Measurements from ENCODE around the gene PTPRD. TPM values are rescaled to one million over a fixed set of nuclear protein-coding genes. Genes with fewer than 3 reads are reported as not detected.

The PTPRD gene
- total RNA-seq, 1 donor from 2014 or later = 136 TPM

DNA sequence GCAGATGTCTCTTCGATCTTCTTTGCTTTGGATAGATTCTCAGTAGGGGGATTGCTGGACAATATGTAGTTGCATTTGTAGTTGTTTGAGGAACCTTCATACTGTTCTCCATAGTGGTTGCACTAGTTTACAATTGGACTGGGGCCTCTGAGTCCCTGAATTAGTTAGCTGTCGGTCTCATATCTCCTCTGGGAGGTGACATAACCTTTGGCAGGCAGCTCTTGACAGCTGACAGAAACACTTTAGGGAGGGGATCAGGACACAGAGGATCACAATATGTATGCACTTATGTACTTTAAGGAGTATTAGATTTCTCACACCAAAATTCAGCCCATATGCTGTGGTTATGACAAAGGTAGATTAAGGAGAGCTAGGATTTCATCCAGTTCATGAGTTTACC is 1533.3 kb downstream of the PTPRD start:
- Histone ChIP-seq H3K27ac (no peak overlapping the region), H3K27me3 (no peaks in the 10 kb centered on the region), H3K4me3 (no peak overlapping the region), H3K4me1 (no peaks in the 10 kb centered on the region), H3K4me2 (no peak overlapping the region), H3K9ac (no peak overlapping the region), H3K9me3 (ENCODE audit: low read depth) (no peaks in the 10 kb centered on the region), H2AFZ (replicated peaks) (no peak overlapping the region), H3F3A (ENCODE audit: low read depth) (no peaks in the 10 kb centered on the region), H3K36me3 (no peaks in the 10 kb centered on the region), H3K79me2 (ENCODE audit: low read depth) (no peaks in the 10 kb centered on the region), H4K20me1 (ENCODE audit: low read depth) (no peaks in the 10 kb centered on the region)
- Mint-ChIP-seq H3K36me3 (no peaks in the 10 kb centered on the region), H3K4me1 (no peaks in the 10 kb centered on the region), H3K27ac (no peak overlapping the region), H3K9me3 (peaks cover 13% of the 10 kb centered on the region), H3K27me3 (ENCODE audit: insufficient read depth, low read depth) (peaks cover 3% of the 10 kb centered on the region), H3K4me3 (no peak overlapping the region)
- DNase-seq (ENCODE audit: low spot score) = no peak
- TF ChIP-seq EZH2phosphoT487 (IDR thresholded peaks at IDR 0.05) (no peak), CTCF (IDR thresholded peaks at IDR 0.05) (no peak), EZH2 (IDR thresholded peaks at IDR 0.05) (no peak)

- DNase-seq (ENCODE audit: low spot score) = no peak
- Histone ChIP-seq H3K4me3 (no peak overlapping the region), H3K36me3 (no peaks in the 10 kb centered on the region), H3K27me3 (no peaks in the 10 kb centered on the region), H3F3A (ENCODE audit: low read depth) (no peaks in the 10 kb centered on the region), H3K79me2 (ENCODE audit: low read depth) (no peaks in the 10 kb centered on the region), H3K4me1 (no peaks in the 10 kb centered on the region), H3K4me2 (no peak overlapping the region), H3K9ac (no peak overlapping the region), H3K9me3 (ENCODE audit: low read depth) (no peaks in the 10 kb centered on the region), H4K20me1 (ENCODE audit: low read depth) (no peaks in the 10 kb centered on the region), H2AFZ (replicated peaks) (no peak overlapping the region), H3K27ac (no peak overlapping the region)
- Mint-ChIP-seq H3K36me3 (no peaks in the 10 kb centered on the region), H3K27ac (no peak overlapping the region), H3K4me3 (no peak overlapping the region), H3K9me3 (peaks cover 12% of the 10 kb centered on the region), H3K27me3 (ENCODE audit: insufficient read depth, low read depth) (peaks cover 3% of the 10 kb centered on the region), H3K4me1 (no peaks in the 10 kb centered on the region)
- TF ChIP-seq EZH2 (IDR thresholded peaks at IDR 0.05) (no peak), CTCF (IDR thresholded peaks at IDR 0.05) (no peak), EZH2phosphoT487 (IDR thresholded peaks at IDR 0.05) (no peak)
These were observed 1534.5 kb downstream of the PTPRD start for GRCh38 chr9:9078301-9078700.

- no peak for TF ChIP-seq CTCF (IDR thresholded peaks at IDR 0.05)
- TF ChIP-seq EZH2 (IDR thresholded peaks at IDR 0.05) = no peak
- no peak for TF ChIP-seq EZH2phosphoT487 (IDR thresholded peaks at IDR 0.05)
- H3K27me3 Mint-ChIP-seq (ENCODE audit: insufficient read depth, low read depth) = peaks cover 4% of the 10 kb centered on the region
- no peak overlapping the region for H3K27ac Mint-ChIP-seq
- H3K36me3 Mint-ChIP-seq = no peaks in the 10 kb centered on the region
- Histone ChIP-seq H3K36me3 (no peaks in the 10 kb centered on the region), H3K9me3 (ENCODE audit: low read depth) (no peaks in the 10 kb centered on the region), H3K4me3 (no peak overlapping the region), H2AFZ (replicated peaks) (no peak overlapping the region), H3K27me3 (no peaks in the 10 kb centered on the region), H3K9ac (no peak overlapping the region), H3K4me2 (no peak overlapping the region), H3K79me2 (ENCODE audit: low read depth) (no peaks in the 10 kb centered on the region), H3F3A (ENCODE audit: low read depth) (no peaks in the 10 kb centered on the region), H3K27ac (no peak overlapping the region), H4K20me1 (ENCODE audit: low read depth) (no peaks in the 10 kb centered on the region), H3K4me1 (no peaks in the 10 kb centered on the region)
- peaks cover 8% of the 10 kb centered on the region for H3K4me1 Mint-ChIP-seq
- DNase-seq (ENCODE audit: low spot score) = no peak
- H3K4me3 Mint-ChIP-seq = no peak overlapping the region
- H3K9me3 Mint-ChIP-seq = peaks cover 4% of the 10 kb centered on the region
These were observed 1551.2 kb downstream of the PTPRD start for GRCh38 chr9:9061627-9062026.

All from neural progenitor cell (in vitro differentiated cells).